Measurements from ENCODE around the gene RCCD1.
A peak's percentile ranks its signal among the peaks of the same experiment; 100 is the strongest.

The RCCD1 gene

DNA sequence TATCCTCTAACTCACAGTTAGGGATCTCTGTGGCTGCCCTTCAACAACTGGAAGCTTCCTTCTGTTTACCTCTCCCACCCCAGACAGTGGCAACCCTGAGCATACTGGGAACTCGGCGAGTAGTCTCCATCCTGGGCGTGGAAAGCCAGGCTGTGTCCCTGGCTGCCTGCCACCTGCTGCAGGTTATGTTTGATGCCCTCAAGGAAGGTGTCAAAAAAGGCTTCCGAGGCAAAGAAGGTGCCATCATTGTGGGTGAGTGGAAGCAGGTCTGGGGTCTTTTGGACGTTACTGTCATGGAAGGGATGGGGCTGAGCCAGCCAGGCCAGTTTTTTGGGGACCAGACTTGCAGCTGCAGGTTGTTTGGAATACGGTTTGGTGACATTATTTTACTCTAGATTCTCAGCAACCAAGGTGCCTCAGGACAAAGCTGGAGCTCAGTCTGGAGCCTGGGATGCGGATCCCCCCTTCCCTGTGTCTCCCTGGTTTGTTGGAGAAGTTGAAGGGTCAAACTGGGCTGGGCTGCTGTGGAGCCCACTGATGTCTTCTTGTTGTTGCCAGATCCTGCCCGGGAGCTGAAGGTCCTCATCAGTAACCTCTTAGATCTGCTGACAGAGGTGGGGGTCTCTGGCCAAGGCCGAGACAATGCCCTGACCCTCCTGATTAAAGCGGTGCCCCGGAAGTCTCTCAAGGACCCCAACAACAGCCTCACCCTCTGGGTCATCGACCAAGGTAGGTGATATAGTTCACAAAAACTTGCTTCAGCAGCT is 12.1 kb upstream of the RCCD1 start:
- no peak for DNase-seq (ENCODE audit: low read depth in 3 of 3)

DNA sequence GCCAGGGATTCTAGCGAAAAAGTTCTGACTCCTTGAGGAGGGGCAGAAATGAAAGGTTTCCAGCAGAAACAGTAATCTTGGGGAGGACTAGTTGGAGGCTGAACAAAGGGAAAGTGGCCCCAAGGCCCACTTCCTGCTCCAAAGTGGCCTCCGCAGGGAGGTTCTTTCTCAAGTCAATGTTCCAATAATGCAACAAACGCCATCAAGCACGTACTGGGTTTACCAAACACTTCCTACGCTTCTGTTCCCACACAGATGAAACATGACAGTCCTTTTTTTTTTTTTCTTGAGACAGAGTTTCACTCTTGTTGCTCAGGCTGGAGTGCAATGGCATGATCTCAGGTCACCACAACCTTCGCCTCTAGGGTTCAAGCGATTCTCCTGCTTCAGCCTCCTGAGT is 9.6 kb upstream of the RCCD1 start:
- DNase-seq (ENCODE audit: low read depth in 3 of 3): no peak

DNA sequence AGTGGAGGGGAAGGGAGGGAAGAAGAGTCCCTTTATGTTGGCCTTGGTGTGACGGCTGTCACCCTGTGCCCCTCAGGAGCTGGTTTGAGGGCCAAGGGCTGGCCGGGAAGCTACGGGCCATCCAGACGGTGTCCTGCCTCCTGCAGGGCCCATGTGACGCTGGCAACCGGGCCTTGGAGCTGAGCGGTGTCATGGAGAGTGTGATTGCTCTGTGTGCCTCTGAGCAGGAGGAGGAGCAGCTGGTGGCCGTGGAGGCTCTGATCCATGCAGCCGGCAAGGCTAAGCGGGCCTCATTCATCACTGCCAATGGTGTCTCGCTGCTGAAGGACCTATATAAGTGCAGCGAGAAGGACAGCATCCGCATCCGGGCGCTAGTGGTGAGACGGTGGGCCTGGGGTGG is 8.1 kb upstream of the RCCD1 start:
- no peak for DNase-seq (ENCODE audit: low read depth in 3 of 3)

DNA sequence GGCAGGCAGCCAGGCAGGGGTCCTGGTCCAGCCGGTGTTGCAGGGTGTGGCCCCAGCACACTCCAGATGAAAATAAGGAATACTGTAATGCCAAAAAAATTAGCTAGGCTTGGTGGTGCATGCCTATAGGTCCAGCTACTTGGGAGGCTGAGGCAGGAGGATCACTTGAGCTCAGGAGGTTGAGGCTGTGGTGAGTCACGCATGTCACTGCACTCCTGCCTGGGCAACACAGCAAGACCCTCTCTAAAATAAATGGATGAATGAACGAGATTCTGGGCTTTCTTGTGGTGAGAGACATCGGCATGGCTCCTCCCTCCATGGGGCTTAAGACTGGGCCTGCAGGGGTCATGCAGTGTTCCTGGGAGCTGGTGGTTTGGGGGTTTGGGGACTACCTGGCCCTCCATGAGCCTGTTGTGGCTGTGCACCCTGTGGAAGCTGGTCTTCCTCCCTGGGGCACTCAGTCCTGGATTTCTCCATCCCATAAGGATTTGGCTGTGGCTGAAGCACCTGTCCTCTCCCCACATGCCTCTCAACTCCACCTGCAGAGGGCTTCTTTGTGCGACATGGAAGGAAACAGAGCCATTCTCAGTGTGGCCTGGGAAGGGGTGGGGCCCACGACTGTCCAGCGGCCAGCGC is 7.6 kb upstream of the RCCD1 start:
- no peak for DNase-seq (ENCODE audit: low read depth in 3 of 3)

DNA sequence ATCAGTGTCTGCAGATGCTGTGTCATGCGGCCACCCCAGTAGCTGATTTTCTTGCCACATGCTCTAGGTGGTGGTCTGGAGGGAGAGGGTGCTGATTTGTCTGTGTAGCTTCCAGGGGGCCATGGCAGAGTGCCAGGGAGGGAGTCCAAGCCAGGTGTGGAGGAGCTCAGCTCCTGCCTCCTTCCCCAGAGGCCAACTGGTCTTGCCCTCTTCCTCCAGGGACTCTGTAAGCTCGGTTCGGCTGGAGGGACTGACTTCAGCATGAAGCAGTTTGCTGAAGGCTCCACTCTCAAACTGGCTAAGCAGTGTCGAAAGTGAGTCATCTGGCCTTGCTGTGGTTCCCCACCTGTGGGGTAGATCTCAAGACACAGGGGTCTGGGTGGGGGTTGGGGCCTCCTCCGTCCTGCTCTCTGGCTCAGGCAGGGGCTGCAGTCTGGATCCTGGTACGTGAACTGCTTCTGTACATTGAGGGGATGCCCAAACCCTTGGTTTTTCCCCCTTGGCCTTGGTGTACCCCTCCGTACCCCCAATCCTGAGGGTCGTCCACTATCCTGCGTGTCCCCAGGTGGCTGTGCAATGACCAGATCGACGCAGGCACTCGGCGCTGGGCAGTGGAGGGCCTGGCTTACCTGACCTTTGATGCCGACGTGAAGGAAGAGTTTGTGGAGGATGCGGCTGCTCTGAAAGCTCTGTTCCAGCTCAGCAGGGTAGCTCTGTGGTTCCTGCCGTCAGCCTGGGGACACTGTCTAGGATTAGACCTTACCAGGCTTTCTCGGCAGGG is 6.9 kb upstream of the RCCD1 start:
- DNase-seq (ENCODE audit: low read depth in 3 of 3): no peak

- DNase-seq (ENCODE audit: low read depth in 3 of 3): no peak
These were observed 6.2 kb upstream of the RCCD1 start for GRCh38 chr15:90948506-90948905.

- DNase-seq (ENCODE audit: low read depth in 3 of 3): no peak
These were observed 4.6 kb upstream of the RCCD1 start for GRCh38 chr15:90949979-90950675.

DNA sequence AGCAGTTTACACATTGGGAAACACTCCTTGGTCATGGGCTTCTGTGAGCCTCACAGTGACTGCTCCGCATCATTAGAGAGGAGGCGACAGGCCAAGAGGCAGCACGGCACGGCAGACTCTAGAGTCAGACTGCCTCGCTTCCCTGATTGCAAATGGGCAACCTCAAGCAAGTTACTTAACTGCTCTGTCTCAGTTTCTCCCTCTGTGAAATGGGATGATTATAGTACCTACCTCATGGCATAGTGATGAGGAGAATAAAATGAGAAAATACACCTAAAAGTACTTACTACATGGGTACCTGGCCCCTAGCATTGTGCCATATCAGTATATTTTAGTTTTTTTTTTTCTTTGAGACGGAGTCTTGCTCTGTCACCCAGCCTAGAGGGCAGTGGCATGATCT is 4.0 kb upstream of the RCCD1 start:
- DNase-seq (ENCODE audit: low read depth in 3 of 3): no peak

GRCh38 chr15:90952901-90953677 is 1.6 kb upstream of the RCCD1 start:
- DNase-seq (ENCODE audit: low read depth in 3 of 3): no peak

GRCh38 chr15:90953947-90954711 is 555 bp upstream of the RCCD1 start:
- DNase-seq (ENCODE audit: low read depth in 3 of 3): no peak

DNA sequence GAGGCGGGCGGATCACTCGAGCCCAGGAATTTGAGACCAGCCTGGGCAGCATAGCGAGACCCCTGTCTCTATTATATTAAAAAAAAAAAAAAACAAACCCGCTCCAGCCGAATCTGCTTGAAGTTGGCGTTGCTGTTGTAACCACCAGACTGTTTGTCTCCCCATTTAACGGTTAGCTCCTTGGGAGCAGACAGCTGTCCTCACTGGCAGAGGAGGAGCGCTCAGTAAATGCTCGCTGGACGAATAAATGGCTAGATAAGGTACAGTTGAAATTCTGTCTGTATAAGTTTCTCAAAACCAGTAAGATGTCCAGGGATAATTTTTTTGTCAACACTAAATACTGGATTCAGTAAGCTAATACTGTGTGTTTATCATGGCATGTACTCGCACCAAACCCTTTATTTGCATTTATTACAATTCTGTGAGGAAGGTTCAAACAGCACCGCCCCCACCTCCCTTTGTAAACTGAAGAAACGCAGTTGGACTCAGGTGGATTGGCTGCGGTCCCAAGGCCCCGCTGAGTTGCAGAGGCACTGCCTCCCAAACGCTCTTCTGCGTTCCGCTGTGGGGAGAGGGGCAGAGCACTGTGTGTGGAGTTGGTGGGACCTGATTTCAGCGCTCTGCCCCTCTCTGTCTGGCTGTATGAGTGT is 1.1 kb downstream of the RCCD1 start:
- DNase-seq (ENCODE audit: low read depth in 3 of 3): no peak

- DNase-seq (ENCODE audit: low read depth in 3 of 3): peak in 2 of 3 donors; percentile 35 to 58
These were observed 1.8 kb downstream of the RCCD1 start for GRCh38 chr15:90956274-90957030.

GRCh38 chr15:90957031-90957790 is 2.5 kb downstream of the RCCD1 start:
- no peak for DNase-seq (ENCODE audit: low read depth in 3 of 3)

GRCh38 chr15:90957791-90958190 is 3.1 kb downstream of the RCCD1 start:
- no peak for DNase-seq (ENCODE audit: low read depth in 3 of 3)

DNA sequence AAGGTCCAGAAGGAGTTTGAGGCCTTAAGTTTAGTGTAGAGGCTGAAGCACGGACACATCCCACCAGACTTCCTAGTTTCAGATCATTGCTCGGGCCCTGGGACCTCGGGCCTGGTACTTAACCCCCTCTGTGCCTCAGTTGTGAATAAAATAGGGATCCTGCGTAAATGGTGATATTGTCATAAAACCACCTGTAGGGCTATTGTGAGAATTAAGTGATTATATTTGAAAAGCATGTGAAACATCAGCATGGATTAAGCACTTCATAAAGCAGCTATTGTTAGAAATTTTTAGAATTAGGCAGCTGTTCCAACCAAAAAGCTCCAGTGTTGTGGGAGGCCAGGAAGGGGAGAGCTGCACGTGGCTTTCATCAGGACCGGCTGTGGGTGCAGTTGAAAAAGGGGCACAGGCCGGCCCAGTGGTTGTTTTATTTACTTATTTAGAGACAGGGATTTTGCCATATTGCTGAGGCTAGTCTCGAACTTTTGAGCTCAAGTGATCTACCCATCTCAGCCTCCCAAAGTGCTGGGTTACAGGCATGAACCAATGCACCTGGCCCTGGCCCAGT is 4.4 kb downstream of the RCCD1 start:
- no peak for DNase-seq (ENCODE audit: low read depth in 3 of 3)

DNA sequence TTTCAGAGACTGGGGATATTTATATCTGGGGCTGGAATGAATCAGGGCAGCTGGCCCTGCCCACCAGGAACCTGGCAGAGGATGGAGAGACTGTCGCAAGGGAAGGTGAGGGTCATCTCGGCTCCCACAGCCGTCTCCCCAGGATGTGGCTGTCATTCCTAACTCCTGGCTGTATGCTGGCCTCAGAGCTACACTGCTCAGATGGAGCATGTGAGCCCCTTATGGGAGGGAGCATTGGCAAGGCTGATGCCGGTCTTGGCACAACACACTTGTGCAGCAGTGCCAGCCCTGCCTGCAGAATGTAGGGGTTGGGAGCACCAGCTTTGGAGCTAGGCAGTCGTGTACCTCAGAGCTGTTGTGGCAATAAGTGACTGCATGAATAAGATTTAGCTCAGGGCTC is 5.2 kb downstream of the RCCD1 start:
- DNase-seq (ENCODE audit: low read depth in 3 of 3): no peak

DNA sequence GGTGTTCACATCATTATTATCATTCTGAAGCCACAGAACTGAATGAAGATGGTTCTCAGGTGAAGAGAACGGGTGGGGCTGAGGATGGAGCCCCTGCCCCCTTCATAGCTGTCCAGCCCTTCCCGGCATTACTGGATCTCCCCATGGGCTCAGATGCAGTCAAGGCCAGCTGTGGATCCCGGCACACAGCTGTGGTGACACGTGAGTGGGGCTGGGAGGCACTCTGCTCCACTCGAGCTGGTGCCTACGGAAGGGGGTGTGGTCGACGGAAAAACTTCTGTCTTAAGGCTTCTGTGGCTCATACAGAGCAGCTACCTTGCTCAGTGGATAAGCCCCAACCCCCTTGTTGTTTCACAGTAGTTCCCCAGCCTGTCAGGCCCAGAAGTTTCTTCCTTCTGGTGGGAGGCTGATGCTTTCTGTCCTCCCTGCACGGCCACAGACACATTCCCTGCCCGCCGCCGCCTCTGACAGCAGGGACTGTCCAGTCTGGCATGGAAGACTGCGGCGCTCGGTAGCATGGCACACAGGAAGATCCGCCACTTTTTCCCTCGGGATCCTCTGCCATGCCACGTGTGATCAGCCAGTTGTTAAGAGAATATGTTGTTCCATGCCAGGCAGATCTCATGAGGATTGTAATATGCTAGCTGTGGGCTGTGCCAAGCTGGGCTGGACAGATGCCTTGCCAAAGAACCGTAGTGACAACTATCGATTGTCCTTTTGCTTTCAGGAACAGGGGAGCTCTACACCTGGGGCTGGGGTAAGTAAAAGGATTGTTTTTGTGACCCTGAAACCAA is 5.8 kb downstream of the RCCD1 start:
- DNase-seq (ENCODE audit: low read depth in 3 of 3): no peak

Measured in stimulated activated CD4-positive, alpha-beta T cell treated with anti-CD3 and anti-CD28 coated beads, TNF-alpha, amount 100 ng/mL, for 48 hours (primary cell).